Measurements from ENCODE around the gene CSF1. TPM values are rescaled to one million over a fixed set of nuclear protein-coding genes. Genes with fewer than 3 reads are reported as not detected.

Gene CSF1
- total and polyA plus RNA-seq, 9 donors: 6.3 to 14.1 (median 9.5) TPM

DNA sequence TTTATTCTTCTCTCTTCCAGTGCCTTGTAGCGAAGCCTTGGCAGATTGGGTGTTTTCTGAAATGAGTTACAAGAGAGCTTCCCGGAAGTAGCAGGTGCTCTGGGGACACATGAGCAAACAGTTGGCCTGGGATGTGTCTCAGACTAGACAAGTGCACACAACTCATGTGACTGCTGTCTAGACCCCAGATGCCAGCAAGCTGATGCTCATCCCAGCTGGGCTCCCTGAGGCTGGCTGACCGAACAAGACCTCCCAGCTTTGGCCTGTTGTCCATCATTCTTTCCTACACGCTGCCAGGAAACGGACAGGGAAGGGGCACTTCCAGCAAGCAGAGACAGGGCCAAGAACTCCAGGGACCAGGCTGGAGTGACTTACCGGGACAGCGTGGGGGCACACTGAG lies 18.7 kb upstream of the CSF1 start:
- DNase-seq: peak; percentile 81
- Histone ChIP-seq H3K9me3 (replicated peaks; ENCODE audit: control insufficient read depth, low read depth, low read length) (no peaks in the 10 kb centered on the region), H3K36me3 (ENCODE audit: control insufficient read depth, insufficient read depth, low read length) (no peaks in the 10 kb centered on the region), H3K27ac (ENCODE audit: low read length) (peak overlapping the region; percentile 44), H3K4me1 (ENCODE audit: control insufficient read depth, insufficient read depth, low read length) (peaks cover 39% of the 10 kb centered on the region), H3K27me3 (ENCODE audit: control insufficient read depth, insufficient read depth, low read length) (peaks cover 17% of the 10 kb centered on the region), H3K4me3 (ENCODE audit: low read length) (no peak overlapping the region)
- whole genome bisulfite sequencing (ENCODE audit: insufficient coverage): 48% methylated on average over 7 of the region's 7 CpGs

DNA sequence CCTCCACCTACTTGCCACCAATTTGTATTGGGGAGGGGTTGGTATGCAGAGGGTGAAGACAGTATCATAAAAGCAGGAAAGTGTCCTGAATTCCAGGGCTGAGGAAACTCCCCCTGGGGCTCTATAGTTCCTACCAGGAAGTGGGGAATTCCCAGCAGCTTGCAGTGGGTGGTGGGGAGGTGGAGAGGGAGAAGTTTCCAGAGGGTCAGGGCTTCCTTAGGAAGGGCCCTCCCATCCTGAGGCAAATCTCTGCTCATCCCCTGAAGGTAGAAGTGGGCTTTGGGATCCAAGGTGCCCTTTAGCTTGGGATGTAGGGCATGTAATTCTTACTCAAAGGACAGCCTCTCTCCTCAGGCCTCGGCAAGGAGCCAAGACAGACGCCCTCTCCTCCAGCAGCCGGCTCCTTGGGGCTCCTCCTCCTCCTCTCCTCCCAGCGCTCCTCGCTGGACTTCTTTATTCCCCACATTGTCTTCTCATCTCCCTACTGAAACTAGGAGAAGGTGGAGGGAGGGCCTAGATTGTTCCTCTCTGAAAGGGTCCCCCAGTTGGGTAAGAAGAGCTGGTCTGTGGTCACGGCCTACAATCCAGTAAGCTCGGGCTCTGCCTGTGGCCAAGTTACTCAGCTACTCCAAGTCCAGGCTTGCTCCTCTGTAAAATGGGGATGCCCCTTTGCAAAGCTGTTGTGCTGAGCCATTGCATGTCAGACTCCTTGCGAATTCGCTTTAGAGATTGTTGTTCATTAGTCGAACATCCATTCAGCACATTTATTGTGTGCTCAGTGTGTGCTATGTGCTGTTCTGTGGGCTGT lies 17.9 kb upstream of the CSF1 start:
- 85% methylated on average over 2 of the region's 10 CpGs for WGBS (ENCODE audit: insufficient coverage)
- no peak for DNase-seq

DNA sequence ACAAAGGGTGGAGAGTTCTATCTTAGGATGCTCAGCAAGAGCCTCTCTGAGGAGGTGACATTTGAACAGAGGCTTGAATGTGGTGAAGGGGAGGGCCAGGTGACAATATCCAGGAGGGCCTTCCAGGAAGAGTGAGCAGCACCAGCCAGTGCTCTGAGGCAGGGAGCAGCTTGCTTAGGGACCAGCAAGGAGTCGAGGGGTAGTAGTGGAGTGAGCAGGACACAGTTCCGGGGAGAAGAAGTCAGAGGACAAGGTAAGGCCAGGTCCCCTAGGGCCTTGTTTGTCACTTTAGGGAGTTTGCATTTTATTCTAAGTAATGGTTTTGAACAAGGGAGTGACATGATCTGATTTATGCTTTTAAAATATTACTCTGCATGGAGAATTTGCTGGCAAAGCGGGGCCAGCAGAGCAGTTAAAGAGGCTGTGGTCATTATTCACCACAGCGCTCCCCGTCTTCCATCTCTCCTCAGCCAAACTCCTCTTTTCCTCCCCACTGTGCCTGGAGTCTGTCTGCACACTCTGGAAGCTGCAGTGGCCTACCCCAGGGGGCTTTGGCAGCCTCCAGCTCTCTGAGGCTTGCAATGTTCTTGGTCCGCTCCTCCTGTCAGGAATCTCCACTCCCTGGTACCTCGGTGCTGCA lies 17.0 kb upstream of the CSF1 start:
- DNase-seq: no peak
- 78% methylated on average over 7 of the region's 7 CpGs for WGBS (ENCODE audit: insufficient coverage)
- peaks cover 43% of the 10 kb centered on the region for H3K4me1 ChIP-seq (ENCODE audit: control insufficient read depth, insufficient read depth, low read length)
- no peaks in the 10 kb centered on the region for H3K9me3 ChIP-seq (replicated peaks; ENCODE audit: control insufficient read depth, low read depth, low read length)
- H3K27ac ChIP-seq (ENCODE audit: low read length): no peak overlapping the region
- H3K4me3 ChIP-seq (ENCODE audit: low read length): no peak overlapping the region
- peaks cover 20% of the 10 kb centered on the region for H3K27me3 ChIP-seq (ENCODE audit: control insufficient read depth, insufficient read depth, low read length)
- no peaks in the 10 kb centered on the region for H3K36me3 ChIP-seq (ENCODE audit: control insufficient read depth, insufficient read depth, low read length)

More for the DNA sequence above, 17.9 kb upstream of the CSF1 start:
- Histone ChIP-seq H3K4me1 (ENCODE audit: control insufficient read depth, insufficient read depth, low read length) (peaks cover 43% of the 10 kb centered on the region), H3K4me3 (ENCODE audit: low read length) (no peak overlapping the region), H3K27me3 (ENCODE audit: control insufficient read depth, insufficient read depth, low read length) (peaks cover 22% of the 10 kb centered on the region), H3K27ac (ENCODE audit: low read length) (peak overlapping the region; percentile 44), H3K36me3 (ENCODE audit: control insufficient read depth, insufficient read depth, low read length) (no peaks in the 10 kb centered on the region), H3K9me3 (replicated peaks; ENCODE audit: control insufficient read depth, low read depth, low read length) (no peaks in the 10 kb centered on the region)

- no peak overlapping the region for H3K4me3 ChIP-seq (ENCODE audit: low read length)
- WGBS (ENCODE audit: insufficient coverage): 65% methylated on average over 8 of the region's 8 CpGs
- H3K36me3 ChIP-seq (ENCODE audit: control insufficient read depth, insufficient read depth, low read length): no peaks in the 10 kb centered on the region
- H3K27me3 ChIP-seq (ENCODE audit: control insufficient read depth, insufficient read depth, low read length): peaks cover 19% of the 10 kb centered on the region
- H3K9me3 ChIP-seq (replicated peaks; ENCODE audit: control insufficient read depth, low read depth, low read length): no peaks in the 10 kb centered on the region
- H3K4me1 ChIP-seq (ENCODE audit: control insufficient read depth, insufficient read depth, low read length): peaks cover 43% of the 10 kb centered on the region
- no peak for DNase-seq
- no peak overlapping the region for H3K27ac ChIP-seq (ENCODE audit: low read length)
Measured at GRCh38 chr1:109894823-109895719, 15.6 kb upstream of the CSF1 start.

GRCh38 chr1:109895720-109896504 lies 14.7 kb upstream of the CSF1 start:
- Histone ChIP-seq H3K4me3 (ENCODE audit: low read length) (no peak overlapping the region), H3K4me1 (ENCODE audit: control insufficient read depth, insufficient read depth, low read length) (peaks cover 40% of the 10 kb centered on the region), H3K27me3 (ENCODE audit: control insufficient read depth, insufficient read depth, low read length) (peaks cover 19% of the 10 kb centered on the region), H3K9me3 (replicated peaks; ENCODE audit: control insufficient read depth, low read depth, low read length) (no peaks in the 10 kb centered on the region), H3K36me3 (ENCODE audit: control insufficient read depth, insufficient read depth, low read length) (no peaks in the 10 kb centered on the region), H3K27ac (ENCODE audit: low read length) (peak overlapping the region; percentile 40)
- WGBS (ENCODE audit: insufficient coverage): 70% methylated on average over 15 of the region's 16 CpGs
- peak; percentile 56 for DNase-seq

GRCh38 chr1:109896681-109897080 lies 14.0 kb upstream of the CSF1 start:
- H3K36me3 ChIP-seq (ENCODE audit: control insufficient read depth, insufficient read depth, low read length): no peaks in the 10 kb centered on the region
- DNase-seq: no peak
- H3K27ac ChIP-seq (ENCODE audit: low read length): peak overlapping the region; percentile 40
- peaks cover 35% of the 10 kb centered on the region for H3K4me1 ChIP-seq (ENCODE audit: control insufficient read depth, insufficient read depth, low read length)
- H3K4me3 ChIP-seq (ENCODE audit: low read length): no peak overlapping the region
- peaks cover 19% of the 10 kb centered on the region for H3K27me3 ChIP-seq (ENCODE audit: control insufficient read depth, insufficient read depth, low read length)
- WGBS (ENCODE audit: insufficient coverage): 79% methylated on average over 6 of the region's 8 CpGs
- no peaks in the 10 kb centered on the region for H3K9me3 ChIP-seq (replicated peaks; ENCODE audit: control insufficient read depth, low read depth, low read length)

GRCh38 chr1:109897259-109897955 lies 13.2 kb upstream of the CSF1 start:
- H3K27me3 ChIP-seq (ENCODE audit: control insufficient read depth, insufficient read depth, low read length): peaks cover 19% of the 10 kb centered on the region
- WGBS (ENCODE audit: insufficient coverage): 70% methylated on average over 5 of the region's 7 CpGs
- H3K4me1 ChIP-seq (ENCODE audit: control insufficient read depth, insufficient read depth, low read length): peaks cover 28% of the 10 kb centered on the region
- no peaks in the 10 kb centered on the region for H3K36me3 ChIP-seq (ENCODE audit: control insufficient read depth, insufficient read depth, low read length)
- no peak for DNase-seq
- no peak overlapping the region for H3K4me3 ChIP-seq (ENCODE audit: low read length)
- H3K9me3 ChIP-seq (replicated peaks; ENCODE audit: control insufficient read depth, low read depth, low read length): no peaks in the 10 kb centered on the region
- no peak overlapping the region for H3K27ac ChIP-seq (ENCODE audit: low read length)

DNA sequence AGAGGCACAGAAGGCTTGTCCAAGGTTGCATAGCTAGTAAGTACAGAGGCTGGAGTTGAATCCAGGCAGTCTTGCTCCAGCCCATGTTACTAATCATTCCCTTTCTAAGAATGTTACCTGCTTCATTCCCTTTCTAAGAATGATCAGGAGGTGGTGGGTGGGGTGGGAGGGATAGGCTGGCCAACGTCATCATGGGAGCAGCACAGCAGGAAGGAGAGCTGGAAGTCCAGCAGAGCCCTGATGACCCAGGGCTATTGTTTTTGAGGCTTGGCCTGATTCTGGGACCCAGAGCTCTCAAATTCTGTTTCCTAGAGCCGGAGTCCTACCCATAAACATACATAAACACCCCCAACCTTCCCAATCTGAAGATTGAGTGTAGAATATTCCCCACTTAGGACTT lies 11.8 kb upstream of the CSF1 start:
- Histone ChIP-seq H3K4me1 (ENCODE audit: control insufficient read depth, insufficient read depth, low read length) (peaks cover 18% of the 10 kb centered on the region), H3K27me3 (ENCODE audit: control insufficient read depth, insufficient read depth, low read length) (peaks cover 18% of the 10 kb centered on the region), H3K27ac (ENCODE audit: low read length) (no peak overlapping the region), H3K9me3 (replicated peaks; ENCODE audit: control insufficient read depth, low read depth, low read length) (no peaks in the 10 kb centered on the region), H3K4me3 (ENCODE audit: low read length) (no peak overlapping the region), H3K36me3 (ENCODE audit: control insufficient read depth, insufficient read depth, low read length) (no peaks in the 10 kb centered on the region)
- DNase-seq: no peak
- WGBS (ENCODE audit: insufficient coverage): no CpG with 5 or more reads among the region's 2 CpGs

DNA sequence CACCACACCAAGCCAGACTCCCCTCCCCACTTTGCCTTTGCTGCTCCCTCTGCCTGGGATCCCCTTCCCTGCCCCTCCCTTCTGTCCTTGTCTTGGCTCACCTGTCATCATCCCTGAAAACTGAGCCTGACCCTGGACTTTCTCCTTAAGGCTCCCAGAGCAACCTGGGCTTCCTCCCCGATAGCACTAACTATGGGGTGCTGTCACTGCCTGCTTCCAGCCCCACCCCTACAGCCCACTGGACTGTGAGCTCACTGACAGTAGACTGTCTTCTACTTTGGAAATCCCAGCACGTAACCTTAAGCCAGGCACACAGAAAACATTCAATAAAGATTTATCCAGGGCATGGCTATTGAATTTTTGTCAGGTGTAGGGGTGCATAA lies 9.5 kb upstream of the CSF1 start:
- DNase-seq: no peak
- H3K9me3 ChIP-seq (replicated peaks; ENCODE audit: control insufficient read depth, low read depth, low read length): no peaks in the 10 kb centered on the region
- peaks cover 21% of the 10 kb centered on the region for H3K27me3 ChIP-seq (ENCODE audit: control insufficient read depth, insufficient read depth, low read length)
- WGBS (ENCODE audit: insufficient coverage): 100% methylated on average over 1 of the region's 2 CpGs
- no peak overlapping the region for H3K4me3 ChIP-seq (ENCODE audit: low read length)
- no peaks in the 10 kb centered on the region for H3K36me3 ChIP-seq (ENCODE audit: control insufficient read depth, insufficient read depth, low read length)
- peaks cover 11% of the 10 kb centered on the region for H3K4me1 ChIP-seq (ENCODE audit: control insufficient read depth, insufficient read depth, low read length)
- H3K27ac ChIP-seq (ENCODE audit: low read length): no peak overlapping the region
